GM19035 (cell line): Measurements from ENCODE around the gene NCAM1.
"Not testable (repeated sequence)": the region's sequence is repeated elsewhere in the genome, so short reads cannot be mapped to it uniquely, and the experiment has no call there.

Experiments used
- ATAC-seq: cut with Tn5 transposase; IDR thresholded peaks from one replicate; pipeline ENCODE4 v1.9.1; 2021; ENCODE audit not compliant: unreplicated experiment

The NCAM1 gene

GRCh38 chr11:113018913-113019312, 57.7 kb downstream of the NCAM1 start:
- ATAC-seq = no peak

- ATAC-seq = no peak
These were observed 58.5 kb downstream of the NCAM1 start for GRCh38 chr11:113019711-113020110.

DNA sequence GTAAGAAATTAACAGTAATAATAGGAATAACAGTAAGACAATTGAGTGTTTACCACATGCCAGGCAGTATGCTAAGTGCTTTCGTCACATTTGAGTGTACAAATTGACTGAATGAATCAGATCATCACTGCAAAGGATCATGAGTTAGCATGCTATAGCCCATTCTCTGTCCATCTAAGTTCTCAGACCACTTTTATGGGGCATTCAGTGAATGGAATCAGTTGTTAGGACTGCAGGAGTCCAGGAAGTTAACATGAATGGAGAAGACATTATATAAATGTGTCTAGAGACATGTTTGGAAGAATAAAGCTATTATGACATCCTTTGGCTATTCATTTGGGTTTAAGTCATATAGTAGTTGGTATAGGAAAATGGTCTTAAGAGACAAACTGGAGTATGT, 59.9 kb downstream of the NCAM1 start:
- no peak for ATAC-seq

DNA sequence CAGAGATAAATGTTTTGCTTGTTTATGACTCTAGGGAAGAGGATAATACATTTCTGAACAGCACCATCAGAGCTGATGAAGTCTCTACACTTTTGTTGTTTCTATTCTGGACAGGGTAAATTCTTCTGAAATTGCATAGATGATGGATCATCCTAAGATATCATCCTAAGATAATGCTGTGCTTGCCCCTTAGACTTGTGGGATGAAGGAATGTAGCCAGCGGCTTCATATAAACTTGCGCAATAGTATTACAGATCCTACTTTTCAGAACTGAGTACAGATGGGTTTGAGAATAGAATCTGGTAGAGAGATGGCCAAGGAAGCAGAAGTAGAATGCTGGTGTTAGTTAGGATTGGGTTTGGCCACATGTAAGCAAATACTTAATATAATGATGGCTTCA, 61.0 kb downstream of the NCAM1 start:
- ATAC-seq = no peak

DNA sequence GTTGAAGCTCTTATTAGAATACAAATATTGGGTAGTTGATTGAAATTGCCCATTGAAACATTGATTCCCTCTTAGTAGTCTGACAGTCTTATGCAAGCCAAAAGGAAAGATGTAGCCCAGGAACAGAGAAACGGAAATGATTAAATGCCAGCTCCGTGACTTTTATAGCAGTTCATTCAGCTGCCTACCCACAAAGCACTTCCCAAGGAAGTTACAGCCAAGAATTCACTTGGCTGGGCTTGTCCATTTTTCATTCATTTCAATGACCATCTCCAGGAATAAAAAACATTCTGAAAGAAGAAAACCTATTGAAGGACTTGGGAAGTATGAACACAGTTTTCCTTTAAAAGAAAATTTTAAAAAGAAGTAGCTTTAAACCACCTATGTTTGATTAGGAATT, 62.0 kb downstream of the NCAM1 start:
- no peak for ATAC-seq

GRCh38 chr11:113023986-113024385, 62.8 kb downstream of the NCAM1 start:
- no peak for ATAC-seq

DNA sequence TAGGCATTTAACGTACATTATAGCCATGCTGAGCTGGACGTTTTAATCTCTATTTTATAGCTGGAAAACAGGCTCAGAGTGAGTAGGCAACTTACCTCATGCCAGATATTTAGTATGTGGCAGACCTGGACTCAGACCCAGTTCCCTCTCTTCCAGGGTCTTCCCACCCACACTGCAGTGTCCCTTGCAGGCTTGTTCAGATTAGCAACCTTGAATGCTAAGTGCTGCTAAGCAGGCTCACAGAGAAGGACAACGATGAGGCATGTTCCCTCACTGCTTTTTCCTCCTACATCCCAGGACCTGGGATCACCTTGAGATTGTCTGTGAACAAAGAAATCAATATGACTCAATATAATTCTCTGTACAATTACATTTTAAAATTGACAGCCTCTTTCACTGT, 65.6 kb downstream of the NCAM1 start:
- ATAC-seq = no peak

- ATAC-seq = no peak
These were observed 73.4 kb downstream of the NCAM1 start for GRCh38 chr11:113034576-113034975.

- no peak for ATAC-seq
These were observed 74.5 kb downstream of the NCAM1 start for GRCh38 chr11:113035708-113036107.

DNA sequence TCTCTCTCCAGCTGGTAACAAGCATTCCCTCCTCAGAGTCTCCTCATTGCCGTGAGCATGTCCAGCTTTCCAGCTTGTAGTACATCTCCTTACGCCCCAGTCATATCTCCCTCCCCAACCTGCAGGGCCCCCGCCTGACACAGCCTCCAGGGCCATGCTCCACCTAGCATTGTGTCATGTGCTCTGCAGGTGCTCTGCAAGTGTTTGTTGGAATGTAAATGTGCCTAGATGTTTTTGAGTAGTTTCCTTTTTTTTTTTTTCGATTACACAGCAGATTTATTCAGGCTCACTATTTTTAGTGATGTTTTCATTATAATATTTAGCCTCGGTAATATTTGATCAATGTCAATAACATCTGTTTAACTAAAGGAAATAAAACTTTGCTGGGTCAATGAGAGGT, 82.5 kb downstream of the NCAM1 start:
- ATAC-seq = no peak

GRCh38 chr11:113045146-113045545, 83.9 kb downstream of the NCAM1 start:
- no peak for ATAC-seq

DNA sequence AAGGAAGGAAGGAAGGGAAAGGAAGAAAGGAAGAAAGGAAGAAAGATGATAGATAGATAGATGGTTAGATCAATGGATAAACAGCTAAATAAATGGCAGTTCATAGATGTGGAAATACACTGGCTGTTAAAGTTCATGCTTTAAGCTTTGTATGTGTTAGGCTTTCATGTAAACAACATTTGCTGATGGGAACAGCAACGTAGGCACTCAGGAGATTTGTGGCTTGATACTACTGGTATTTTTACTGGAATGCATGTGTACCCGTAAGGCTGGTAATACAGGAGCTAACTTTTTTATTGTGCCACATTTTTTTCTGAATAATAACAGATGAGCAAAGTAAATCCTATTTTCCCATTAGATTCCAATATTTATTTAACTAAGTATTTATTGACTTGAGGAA, 85.6 kb downstream of the NCAM1 start:
- no peak for ATAC-seq

- no peak for ATAC-seq
These were observed 87.9 kb downstream of the NCAM1 start for GRCh38 chr11:113048820-113049768.

GRCh38 chr11:113053042-113053441, 91.8 kb downstream of the NCAM1 start:
- not testable (repeated sequence) for ATAC-seq

DNA sequence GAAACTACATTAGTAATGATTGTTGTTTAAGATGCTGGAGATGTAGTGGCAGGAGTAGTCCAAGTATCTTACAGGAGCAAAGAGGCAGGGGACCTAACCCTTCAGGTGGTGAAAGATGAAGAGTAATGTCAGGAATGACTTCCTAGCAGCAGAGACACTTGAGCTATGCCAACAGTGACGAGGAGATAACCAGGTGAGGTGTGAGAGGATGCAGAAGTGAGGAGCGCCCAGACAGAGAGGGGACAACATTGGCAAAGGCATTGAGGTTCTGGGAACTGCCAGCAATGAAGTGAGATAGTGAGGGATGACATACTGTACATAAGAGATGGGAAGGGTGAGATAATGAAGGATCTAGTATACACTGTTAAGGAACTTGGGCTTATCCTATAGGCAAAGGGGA, 95.8 kb downstream of the NCAM1 start:
- ATAC-seq = no peak

DNA sequence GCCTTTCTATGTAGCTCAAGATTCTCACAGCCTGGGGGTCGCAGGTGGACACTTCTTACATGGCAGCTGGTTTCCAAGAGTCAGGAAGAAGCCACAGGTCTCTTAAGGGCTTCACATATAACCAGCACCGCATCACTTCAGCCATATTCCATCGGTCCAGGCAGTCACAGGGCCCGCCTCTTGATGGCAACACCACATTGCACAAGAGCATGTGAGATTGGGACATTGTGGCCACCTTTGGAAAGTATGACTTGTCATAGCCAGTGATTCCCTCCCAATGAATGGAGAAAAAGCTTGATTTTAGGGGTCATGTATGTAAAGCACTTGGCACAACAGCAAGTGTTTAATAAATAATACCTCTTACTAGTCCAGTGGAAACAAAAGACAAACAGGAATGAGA, 98.3 kb downstream of the NCAM1 start:
- ATAC-seq = no peak

- ATAC-seq = no peak
These were observed 104.1 kb downstream of the NCAM1 start for GRCh38 chr11:113065330-113065729.

GRCh38 chr11:113072237-113072858, 111.1 kb downstream of the NCAM1 start:
- no peak for ATAC-seq

- ATAC-seq = no peak
These were observed 112.2 kb downstream of the NCAM1 start for GRCh38 chr11:113073290-113073953.

GRCh38 chr11:113075586-113076095, 114.4 kb downstream of the NCAM1 start:
- no peak for ATAC-seq

GRCh38 chr11:113077379-113077778, 116.2 kb downstream of the NCAM1 start:
- ATAC-seq = no peak
